GM12873 (cell line): Measurements from ENCODE around the gene WDR62.

ENCODE experiments used
- CTCF ChIP-seq: IDR thresholded peaks from 2 replicates; pipeline ENCODE4 v1.5.1; 2012; ENCODE audit warnings: low read depth, mild to moderate bottlenecking, moderate library complexity, low read length, control low read depth; ENCODE audit not compliant: insufficient read depth; ENCODE audit errors: missing control alignments

The WDR62 gene

GRCh38 chr19:36099166-36099785, 44.6 kb downstream of the WDR62 start:
- no peak for TF ChIP-seq CTCF

- TF ChIP-seq CTCF, result no peak
Measured at GRCh38 chr19:36100476-36100875, 45.8 kb downstream of the WDR62 start.

GRCh38 chr19:36101550-36102327, 47.0 kb downstream of the WDR62 start:
- no peak for TF ChIP-seq CTCF

GRCh38 chr19:36103040-36103626, 48.4 kb downstream of the WDR62 start:
- TF ChIP-seq CTCF, result no peak

- no peak for TF ChIP-seq CTCF
Measured at GRCh38 chr19:36103842-36104552, 49.3 kb downstream of the WDR62 start.

GRCh38 chr19:36106441-36106840, 51.7 kb downstream of the WDR62 start:
- TF ChIP-seq CTCF, result no peak

GRCh38 chr19:36106991-36107390, 52.3 kb downstream of the WDR62 start:
- TF ChIP-seq CTCF, result no peak
